Fibroblast of upper back skin (primary cell): ENCODE results near the gene ERCC6.
A peak's percentile ranks its signal among the peaks of the same experiment; 100 is the strongest.

Experiments used
- DNase-seq: peaks from one replicate; pipeline ENCODE4 v3.0.0-alpha.2; 2013

Gene ERCC6

GRCh38 chr10:49538381-49539319 is at the start of gene ERCC6:
Gene ERCC6 (minus strand): TSS chr10:49539121.
- DNase-seq = peak; percentile 97

GRCh38 chr10:49587981-49588380 is 49.1 kb upstream of the ERCC6 start:
- no peak for DNase-seq

GRCh38 chr10:49585387-49585786 is 46.5 kb upstream of the ERCC6 start:
- peak; percentile 13 for DNase-seq

DNA sequence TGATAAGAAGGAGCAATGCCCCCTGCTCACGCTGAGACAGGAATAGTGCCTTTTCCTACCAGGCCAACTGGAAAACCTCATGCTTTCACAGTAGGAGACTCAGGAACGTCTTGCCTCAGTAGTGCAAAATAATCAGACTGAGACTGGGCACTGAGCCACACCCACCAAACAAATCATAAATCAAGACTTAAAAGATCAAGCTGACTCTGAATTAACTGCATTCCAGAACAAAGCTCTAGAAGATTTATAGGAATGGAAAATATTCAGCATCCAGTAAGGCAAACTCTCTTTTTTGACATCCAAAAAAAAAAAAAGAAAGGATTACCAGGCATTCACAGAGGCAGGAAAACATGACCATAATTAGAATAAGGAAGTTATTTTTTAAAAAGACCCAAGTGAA is 40.7 kb upstream of the ERCC6 start:
- peak; percentile 69 for DNase-seq

DNA sequence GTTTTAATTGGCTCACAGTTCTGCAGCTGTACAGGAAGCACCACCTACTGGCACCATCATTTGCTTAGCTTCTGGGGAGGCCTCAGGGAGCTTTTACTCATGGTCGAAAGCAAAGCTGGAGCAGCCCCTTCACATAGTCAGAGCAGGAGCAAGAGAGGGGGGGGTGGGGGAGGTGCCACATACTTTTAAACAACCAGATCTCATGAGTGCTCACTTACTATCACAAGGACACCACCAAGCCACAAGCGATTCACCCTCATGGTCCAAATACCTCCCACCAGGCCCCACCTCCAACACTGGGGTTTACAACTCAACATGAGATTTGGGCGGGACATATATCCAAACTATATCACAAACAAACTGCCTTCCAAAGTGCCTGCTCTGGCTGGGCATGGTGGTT is 39.5 kb upstream of the ERCC6 start:
- DNase-seq = no peak

DNA sequence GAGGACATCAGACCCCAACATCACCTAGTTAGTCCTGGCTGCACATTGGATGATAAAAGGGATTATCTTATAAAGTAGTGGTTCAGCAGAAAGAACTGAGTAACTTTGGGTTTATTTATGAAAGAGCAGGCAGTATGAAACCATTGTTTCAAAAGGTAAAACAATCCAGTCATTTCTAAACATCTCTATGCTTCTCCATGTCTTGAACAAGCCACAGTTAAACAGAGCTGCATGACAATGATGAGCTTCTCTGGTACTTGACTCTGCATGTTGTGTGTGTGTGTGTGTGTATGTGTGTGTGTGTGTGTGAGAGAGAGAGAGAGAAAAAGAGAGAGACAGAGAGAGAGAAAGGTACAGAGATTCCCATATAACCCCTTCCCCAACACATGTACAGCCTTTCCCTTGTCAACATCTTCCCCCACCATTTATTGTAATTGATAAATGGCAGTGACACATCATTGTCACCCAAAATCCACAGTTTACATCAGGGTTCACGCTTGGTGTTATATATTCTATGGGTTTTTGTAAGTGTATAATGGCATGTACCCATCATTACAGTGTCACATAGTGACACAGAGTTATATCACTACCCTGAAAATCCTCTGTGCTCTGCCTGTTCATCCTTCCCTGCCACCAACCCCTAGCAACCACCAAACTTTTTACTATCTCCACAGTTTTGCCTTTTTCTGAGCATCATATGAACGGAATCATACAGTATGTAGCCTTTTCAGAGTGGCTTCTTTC is 38.4 kb upstream of the ERCC6 start:
- no peak for DNase-seq

DNA sequence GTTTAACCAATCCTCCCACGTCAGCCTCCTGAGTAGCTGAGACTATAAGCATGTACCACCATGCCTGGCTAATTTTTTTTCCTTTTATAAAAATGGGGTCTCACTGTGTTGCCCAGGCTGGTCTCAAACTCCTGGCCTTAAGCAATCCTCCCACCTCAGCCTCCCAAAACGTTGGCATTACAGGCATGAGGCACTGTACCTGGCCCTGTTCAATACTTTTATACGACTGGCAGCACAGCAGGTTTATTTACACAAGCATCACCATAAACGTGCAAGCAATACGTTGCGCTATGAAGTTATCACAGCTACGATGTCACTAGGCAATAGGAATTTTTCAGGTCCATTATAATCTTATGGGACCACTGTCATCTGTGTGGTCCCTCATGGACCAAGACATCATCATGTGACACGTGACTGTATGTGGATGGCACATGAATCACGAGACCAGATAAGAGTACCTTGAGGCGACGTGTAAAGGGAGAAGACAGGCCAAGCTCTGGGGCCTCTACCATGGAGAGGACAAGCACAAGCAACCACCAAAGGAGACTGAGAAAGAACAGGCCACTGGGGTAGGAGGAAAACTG is 36.7 kb upstream of the ERCC6 start:
- no peak for DNase-seq

DNA sequence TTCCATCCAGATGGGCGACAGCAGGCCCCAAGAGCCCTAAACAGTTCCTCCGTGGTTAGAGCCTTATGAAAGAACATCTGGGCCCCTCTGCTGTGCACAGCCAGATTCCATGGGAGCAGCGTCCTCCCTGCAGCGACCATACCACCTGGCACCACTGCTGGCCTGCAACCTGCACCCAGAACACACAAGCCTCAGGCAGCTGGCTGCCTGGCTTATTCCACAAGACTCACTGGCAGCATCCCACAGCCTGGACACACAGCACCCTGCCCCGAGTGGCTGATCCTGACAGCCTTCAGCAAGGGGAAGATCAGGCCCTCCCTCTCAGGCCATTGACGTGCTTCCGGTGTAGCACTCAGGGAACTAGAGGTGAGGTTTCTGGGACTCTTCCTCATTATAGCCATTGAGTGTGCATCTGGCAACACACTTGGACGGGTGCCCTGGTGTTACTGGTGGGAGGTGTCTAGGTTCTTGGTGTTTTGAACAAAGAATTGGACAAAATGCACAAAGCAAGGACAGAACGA is 33.7 kb upstream of the ERCC6 start:
- no peak for DNase-seq

GRCh38 chr10:49571388-49571787 is 32.5 kb upstream of the ERCC6 start:
- no peak for DNase-seq

DNA sequence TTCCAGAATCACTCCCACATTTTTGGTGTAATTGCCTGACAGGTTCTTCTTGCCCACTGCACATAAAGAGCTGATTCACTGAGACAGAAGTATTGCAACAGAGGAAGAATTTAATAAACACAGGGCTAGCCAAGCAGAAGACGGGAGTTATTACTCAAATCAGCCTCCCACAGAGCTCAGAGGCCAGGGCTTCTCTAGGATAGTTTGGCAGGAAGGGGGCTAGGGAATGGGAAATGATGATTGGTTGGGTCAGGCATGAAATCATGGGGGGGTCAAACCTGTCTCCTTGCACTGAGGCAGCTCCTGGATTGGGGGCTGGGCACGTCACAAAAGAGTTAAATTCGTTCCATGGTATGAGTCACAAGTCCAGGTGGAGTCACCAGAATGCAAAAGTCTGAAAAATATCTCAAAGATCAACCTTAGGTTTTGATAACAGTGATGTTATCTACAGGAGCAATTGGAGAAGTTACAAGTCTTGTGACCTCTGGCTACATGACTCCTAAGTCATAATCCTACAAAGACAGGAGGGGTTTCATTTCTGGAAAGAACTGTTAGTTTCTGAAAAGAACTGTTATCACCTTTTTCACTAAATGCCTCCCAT is 30.2 kb upstream of the ERCC6 start:
- DNase-seq = peak; percentile 56

DNA sequence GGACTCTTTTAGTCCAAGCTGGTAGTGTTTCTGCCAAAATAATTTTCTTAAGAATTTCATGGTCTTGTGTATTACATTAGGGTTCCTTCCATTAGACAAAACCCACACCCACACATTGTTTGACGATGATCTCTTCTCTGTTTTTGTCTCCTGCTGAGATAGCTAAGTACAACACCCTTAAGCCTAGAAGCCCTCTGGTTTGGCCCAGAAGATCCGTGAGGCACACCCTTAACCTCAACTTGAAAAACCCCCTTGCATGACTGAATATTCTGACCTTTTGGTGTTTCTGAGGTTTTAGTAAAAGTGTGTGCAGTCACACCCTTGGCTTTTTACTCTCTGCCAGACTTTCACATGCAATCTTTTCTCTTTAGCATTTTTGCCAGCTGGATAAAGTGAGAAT is 29.3 kb upstream of the ERCC6 start:
- DNase-seq = peak; percentile 79

GRCh38 chr10:49567810-49568209 is 28.9 kb upstream of the ERCC6 start:
- no peak for DNase-seq

GRCh38 chr10:49564461-49565009 is 25.6 kb upstream of the ERCC6 start:
- DNase-seq = no peak

GRCh38 chr10:49562893-49563292 is 24.0 kb upstream of the ERCC6 start:
- DNase-seq = peak; percentile 64

DNA sequence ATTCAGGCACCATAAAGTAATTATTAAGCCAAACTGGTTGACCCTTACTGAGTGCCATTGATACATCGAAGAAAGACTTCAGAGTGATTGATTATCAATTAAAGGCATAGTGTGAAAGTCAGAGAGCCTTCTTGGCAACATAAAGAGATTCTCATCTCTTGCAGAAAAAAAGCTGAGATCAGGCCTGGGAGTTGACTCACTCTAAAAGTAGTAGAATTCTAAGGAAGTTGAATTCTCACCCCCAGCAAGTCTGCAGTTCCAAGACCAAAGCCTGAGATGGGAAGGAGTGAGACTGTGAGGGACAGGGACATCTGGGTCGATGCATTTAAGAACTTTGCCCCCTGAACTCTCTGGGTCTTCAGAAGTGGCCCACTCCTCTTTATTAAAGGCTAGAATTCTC is 21.6 kb upstream of the ERCC6 start:
- peak; percentile 17 for DNase-seq

GRCh38 chr10:49559476-49559875 is 20.6 kb upstream of the ERCC6 start:
- DNase-seq = peak; percentile 24

DNA sequence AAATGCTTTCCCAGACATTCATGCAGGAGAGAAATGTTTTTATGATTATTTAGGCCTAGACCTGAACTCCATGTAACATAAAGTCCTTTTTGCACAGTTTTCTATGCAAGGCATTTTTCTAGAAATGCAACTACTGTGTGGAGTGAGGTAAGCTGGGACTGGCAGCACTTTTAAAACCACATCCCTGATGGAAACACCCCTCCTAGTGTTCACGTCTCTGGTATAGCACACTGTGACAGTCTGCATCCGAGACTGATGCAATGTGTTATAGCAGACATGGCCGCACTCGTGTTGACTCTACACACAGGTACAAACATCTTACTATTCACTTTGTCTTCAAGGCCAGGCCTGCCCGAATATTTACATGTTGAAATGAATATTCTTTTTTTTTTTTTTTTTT is 19.3 kb upstream of the ERCC6 start:
- DNase-seq = no peak

GRCh38 chr10:49557681-49558080 is 18.8 kb upstream of the ERCC6 start:
- no peak for DNase-seq

DNA sequence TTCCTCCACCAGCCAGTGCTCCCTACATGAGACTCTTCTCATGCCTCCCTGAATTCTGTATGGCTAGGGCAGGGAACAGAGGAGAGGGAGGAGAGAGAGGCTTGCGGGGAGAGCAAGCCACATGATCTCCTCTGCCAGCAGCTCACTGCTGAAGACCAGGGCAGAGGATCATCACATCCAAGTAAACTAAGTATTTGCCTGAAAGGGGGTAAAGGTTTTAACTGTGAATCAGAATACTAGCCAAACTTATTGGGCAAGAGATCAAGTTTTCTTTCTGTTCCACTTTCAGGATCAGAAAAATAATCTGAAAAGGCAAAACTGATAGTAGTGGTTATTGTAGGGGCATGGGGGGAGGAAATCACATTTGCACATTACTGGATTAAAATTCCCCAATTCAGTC is 17.8 kb upstream of the ERCC6 start:
- no peak for DNase-seq

- peak; percentile 76 for DNase-seq
Measured at GRCh38 chr10:49552277-49552676, 13.4 kb upstream of the ERCC6 start.

DNA sequence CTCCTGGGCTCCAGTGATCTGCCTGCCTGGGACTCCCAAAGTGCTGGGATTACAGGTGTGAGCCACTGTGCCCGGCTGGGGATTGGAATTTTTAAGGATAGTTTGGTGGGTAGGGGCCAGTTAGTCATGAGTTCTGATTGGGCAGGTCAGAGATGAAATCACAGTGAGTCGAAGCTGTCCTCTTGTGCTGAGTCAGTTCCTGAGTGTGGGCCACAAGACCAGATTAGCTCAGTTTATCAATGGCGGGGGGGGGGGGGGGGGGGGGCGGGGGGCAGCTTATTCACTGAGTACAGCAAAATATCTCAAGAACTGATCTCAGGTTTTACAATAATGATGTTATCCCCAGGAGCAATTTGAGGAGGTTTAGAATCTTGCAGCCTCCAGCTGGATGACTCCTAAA is 11.6 kb upstream of the ERCC6 start:
- DNase-seq = peak; percentile 63

GRCh38 chr10:49549640-49550346 is 10.9 kb upstream of the ERCC6 start:
- no peak for DNase-seq
